Skeletal muscle satellite cell (primary cell): ENCODE results near the gene CHMP4A. TPM values are rescaled to one million over a fixed set of nuclear protein-coding genes. Genes with fewer than 3 reads are reported as not detected.

Source experiments
- H3K27me3 ChIP-seq: 2 replicates; pipeline ENCODE4 v1.7.0; 2013; ENCODE audit warnings: low read length; ENCODE audit not compliant: control insufficient read depth, insufficient read depth
- H3K36me3 ChIP-seq: 2 replicates; pipeline ENCODE4 v1.7.0; 2013; ENCODE audit warnings: mild to moderate bottlenecking, control low read depth, low read length; ENCODE audit not compliant: insufficient read depth
- H3K4me1 ChIP-seq: 2 replicates; pipeline ENCODE4 v1.7.0; 2013; ENCODE audit warnings: low read length; ENCODE audit not compliant: control insufficient read depth, insufficient read depth
- H3K4me2 ChIP-seq: 2 replicates; pipeline ENCODE4 v1.7.0; 2013; ENCODE audit warnings: mild to moderate bottlenecking, low read length
- H3K4me3 ChIP-seq: 2 replicates; pipeline ENCODE4 v1.7.0; 2013; ENCODE audit warnings: low read length
- H3K9ac ChIP-seq: 2 replicates; pipeline ENCODE4 v1.7.0; 2013; ENCODE audit warnings: mild to moderate bottlenecking, low read depth, low read length, moderate library complexity
- H3K9me3 ChIP-seq: replicated peaks from 2 replicates; pipeline ENCODE4 v1.7.0; 2013; ENCODE audit warnings: mild to moderate bottlenecking, control low read depth, low read length
- total RNA-seq: library from RNA; depleted of rRNA; stranded (reverse); fragments of >200 nt; gene quantifications from 2 replicates; pipeline ENCODE4 v1.2.3, GENCODE V29; 2012; rRNA removed

The CHMP4A gene, protein sequence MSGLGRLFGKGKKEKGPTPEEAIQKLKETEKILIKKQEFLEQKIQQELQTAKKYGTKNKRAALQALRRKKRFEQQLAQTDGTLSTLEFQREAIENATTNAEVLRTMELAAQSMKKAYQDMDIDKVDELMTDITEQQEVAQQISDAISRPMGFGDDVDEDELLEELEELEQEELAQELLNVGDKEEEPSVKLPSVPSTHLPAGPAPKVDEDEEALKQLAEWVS
- total RNA-seq = 24.8 and 26.6 TPM in 2 replicates

DNA sequence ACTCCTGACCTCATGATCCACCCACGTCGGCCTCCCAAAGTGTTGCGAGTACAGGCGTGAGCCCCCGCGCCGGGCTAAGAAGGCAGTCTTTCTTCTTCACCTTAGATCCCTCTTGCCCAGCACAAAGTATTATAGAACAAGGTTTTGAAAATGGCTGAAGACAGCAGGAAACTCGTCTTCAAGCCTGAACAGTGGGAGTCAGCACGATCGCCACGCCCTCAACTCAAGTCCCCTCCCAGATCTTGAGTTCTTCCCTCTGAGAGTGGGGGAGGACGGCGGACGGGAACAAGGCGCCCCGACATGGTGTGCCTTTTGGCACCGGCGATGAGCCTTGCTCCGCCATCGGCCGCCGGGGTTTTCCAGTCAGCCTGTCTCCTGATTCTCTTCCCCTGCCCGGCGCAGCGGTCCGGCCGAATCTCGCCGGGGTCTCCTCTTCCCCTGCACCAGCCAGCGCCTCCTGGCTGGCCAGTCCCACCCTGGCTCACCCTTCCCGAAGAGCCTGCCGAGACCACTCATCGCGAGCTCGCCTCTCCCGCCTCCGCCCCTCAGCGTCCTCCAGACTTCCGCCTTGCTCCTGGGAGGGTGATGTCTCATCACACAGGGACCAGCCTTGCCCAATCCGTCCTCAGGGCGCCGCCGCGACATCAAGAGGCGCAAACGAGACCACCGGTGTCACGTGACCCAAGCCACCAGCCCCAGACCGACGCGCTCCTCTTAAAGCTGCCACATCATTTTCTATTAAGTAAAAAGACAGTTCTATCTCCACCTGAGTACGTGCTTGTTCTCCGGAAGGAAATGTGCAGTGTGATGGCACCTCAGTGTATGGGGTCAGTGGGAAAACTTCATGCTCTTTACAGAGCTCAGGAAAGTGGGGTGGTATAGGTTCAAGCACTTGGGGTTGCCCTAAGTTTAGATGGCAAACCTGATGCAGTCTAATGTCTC lies at the start of gene CHMP4A:
CHMP4A (minus strand) TSS at position 565 of the 942 bp plus-strand sequence; CDS start at position 516, 49 bp downstream.
- H3K4me1 ChIP-seq = peaks cover 16% of the 10 kb centered on the region
- no peaks in the 10 kb centered on the region for H3K27me3 ChIP-seq
- H3K4me2 ChIP-seq = peak within 1 kb of the TSS; percentile 87
- H3K9me3 ChIP-seq = no peaks in the 10 kb centered on the region
- H3K4me3 ChIP-seq = peak within 1 kb of the TSS; percentile 91
- H3K9ac ChIP-seq = peak within 1 kb of the TSS; percentile 97
- H3K36me3 ChIP-seq = peaks cover 31% of the 10 kb centered on the region

- Histone ChIP-seq H3K4me1 (peaks cover 8% of the 10 kb centered on the region), H3K27me3 (no peaks in the 10 kb centered on the region), H3K9ac (no peak overlapping the region), H3K4me3 (no peak overlapping the region), H3K36me3 (peaks cover 14% of the 10 kb centered on the region), H3K4me2 (no peak overlapping the region), H3K9me3 (no peaks in the 10 kb centered on the region)
These were observed 48.7 kb upstream of the CHMP4A start for GRCh38 chr14:24261969-24262327.

DNA sequence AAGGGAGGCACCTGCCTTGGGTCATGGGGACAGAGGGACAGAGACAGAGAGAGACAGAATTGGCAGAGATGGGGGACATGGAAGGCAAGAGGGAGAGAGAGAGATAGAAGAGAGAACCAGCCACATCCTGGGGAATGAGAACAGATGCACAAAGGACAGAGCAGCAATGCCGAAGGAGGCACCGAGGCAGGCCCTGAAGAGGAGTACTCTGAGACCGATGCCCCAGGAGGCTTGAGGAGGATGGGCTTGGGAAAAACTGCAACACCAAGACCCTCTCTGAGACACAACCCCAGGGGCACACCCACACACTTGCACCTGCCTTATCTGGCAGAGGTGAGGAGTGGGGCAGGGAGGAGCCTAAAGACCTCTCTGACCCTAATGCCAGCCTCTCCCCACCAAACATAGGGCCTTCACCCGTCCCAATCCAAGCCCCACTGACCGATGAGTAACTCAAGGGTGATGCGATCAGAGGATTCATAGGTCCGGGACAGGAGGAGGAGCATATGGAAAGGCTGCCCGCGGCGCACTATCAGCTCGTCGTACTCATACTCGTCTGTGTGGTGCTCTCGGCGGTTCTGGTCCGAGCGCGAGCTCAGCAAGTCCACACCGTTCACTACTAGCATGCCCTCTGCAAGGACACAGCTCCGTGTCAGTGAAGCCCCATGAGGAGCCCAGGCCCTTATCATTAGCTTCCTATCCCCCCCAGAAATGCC lies 48.1 kb upstream of the CHMP4A start:
- peaks cover 8% of the 10 kb centered on the region for H3K4me1 ChIP-seq
- H3K9ac ChIP-seq = no peak overlapping the region
- H3K4me3 ChIP-seq = no peak overlapping the region
- H3K27me3 ChIP-seq = no peaks in the 10 kb centered on the region
- H3K9me3 ChIP-seq = no peaks in the 10 kb centered on the region
- H3K4me2 ChIP-seq = no peak overlapping the region
- peaks cover 12% of the 10 kb centered on the region for H3K36me3 ChIP-seq

GRCh38 chr14:24260780-24261157 lies 47.5 kb upstream of the CHMP4A start:
- H3K9ac ChIP-seq = no peak overlapping the region
- no peaks in the 10 kb centered on the region for H3K9me3 ChIP-seq
- no peaks in the 10 kb centered on the region for H3K27me3 ChIP-seq
- H3K4me1 ChIP-seq = peaks cover 8% of the 10 kb centered on the region
- peaks cover 6% of the 10 kb centered on the region for H3K36me3 ChIP-seq
- no peak overlapping the region for H3K4me3 ChIP-seq
- H3K4me2 ChIP-seq = no peak overlapping the region

DNA sequence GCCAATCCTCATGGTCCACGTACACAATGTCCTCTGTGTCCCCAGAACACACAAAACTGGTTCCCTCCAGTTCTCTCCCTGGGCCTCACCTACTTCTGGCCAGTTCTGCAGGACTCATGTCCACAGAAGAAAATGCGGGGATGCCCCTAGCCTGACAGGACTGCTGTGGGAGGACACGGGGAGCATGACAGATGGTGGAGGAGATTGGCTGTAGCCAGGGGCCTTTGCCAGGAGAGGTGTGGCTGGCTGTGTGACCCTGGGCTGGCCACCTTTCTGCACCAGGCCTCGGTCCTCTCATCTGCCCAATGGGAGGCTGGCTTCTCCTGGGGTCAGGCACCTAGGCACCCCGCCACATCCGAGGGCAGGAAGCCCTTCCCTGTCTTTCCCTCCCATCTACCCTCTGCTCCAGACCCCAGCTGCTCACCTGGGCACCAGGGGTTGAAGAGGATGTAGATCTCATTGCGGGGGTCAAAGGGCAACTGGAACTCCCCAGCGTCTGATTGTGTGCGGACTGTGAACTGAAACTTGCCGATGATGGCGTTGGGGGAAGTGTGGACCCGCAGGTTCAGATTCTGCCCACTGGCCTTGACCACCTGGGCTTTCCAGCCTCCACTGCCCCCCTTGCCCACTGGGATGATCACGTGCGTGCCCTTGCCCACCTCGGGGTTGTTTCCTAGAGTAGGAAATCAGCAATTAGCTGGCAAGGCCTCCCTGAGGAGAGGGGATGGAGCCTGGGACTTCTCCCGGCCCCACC lies 46.9 kb upstream of the CHMP4A start:
- Histone ChIP-seq H3K4me2 (no peak overlapping the region), H3K27me3 (no peaks in the 10 kb centered on the region), H3K9ac (no peak overlapping the region), H3K36me3 (peaks cover 2% of the 10 kb centered on the region), H3K4me1 (peaks cover 8% of the 10 kb centered on the region), H3K4me3 (no peak overlapping the region), H3K9me3 (no peaks in the 10 kb centered on the region)

DNA sequence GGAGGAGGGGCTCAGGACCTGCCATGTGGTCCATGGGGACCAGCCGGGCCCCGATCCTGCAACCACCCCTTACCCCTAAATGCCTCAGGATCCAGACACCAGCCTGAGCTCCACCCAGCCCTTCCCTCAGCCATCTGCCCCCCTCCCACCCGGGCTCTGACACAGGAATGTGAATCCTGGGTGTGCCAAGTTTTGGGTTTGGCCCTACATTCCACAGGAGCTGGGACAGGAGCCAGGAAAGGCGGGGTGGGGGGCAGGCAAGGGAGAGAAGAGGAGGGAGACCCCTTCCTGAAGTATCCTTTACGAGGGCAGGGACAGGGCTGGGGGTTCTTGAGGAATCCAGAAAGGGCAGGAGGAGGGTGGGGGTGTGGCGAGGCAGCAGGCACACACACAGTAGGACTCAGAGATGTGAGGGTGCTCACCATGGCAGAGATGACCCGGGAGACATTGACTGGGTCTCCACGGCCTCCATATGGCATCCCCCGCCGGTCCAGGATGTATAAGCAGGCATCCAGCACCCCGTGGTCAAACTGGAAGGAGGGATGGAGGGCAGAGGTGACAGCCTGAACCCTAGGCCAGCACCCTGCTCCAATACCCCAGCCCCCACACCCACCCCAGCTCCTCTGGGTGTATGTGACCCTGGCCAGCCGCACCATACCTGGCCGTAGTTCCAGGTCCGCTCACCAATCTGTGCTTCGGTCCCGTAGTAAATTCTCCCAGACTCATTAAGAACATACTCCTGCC lies 46.2 kb upstream of the CHMP4A start:
- Histone ChIP-seq H3K9me3 (no peaks in the 10 kb centered on the region), H3K4me2 (no peak overlapping the region), H3K36me3 (no peaks in the 10 kb centered on the region), H3K27me3 (no peaks in the 10 kb centered on the region), H3K4me3 (no peak overlapping the region), H3K4me1 (peaks cover 8% of the 10 kb centered on the region), H3K9ac (no peak overlapping the region)

- no peak overlapping the region for H3K9ac ChIP-seq
These were observed 45.4 kb upstream of the CHMP4A start for GRCh38 chr14:24258548-24259265.

DNA sequence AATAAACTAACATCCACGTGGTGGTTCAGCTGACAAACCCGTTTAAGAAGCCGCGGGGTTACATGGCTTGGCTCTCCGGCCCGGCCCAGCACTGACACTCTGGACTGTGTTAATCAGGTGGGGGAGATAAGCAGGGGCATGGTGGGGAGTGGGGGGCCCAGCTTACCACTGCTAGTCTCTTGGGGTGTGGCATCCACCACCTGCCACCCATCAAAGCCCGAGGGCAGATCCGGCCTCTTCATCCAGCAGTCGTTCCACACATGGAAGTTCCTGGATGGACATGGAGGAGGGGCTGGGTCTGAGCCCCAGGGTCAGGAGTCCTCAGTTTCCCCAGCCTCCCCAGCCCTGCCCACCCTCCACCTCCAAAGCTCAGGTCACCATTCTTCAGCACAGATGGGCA lies 44.8 kb upstream of the CHMP4A start:
- Histone ChIP-seq H3K9ac (no peak overlapping the region), H3K36me3 (no peaks in the 10 kb centered on the region), H3K4me2 (no peak overlapping the region), H3K9me3 (no peaks in the 10 kb centered on the region), H3K4me3 (no peak overlapping the region), H3K4me1 (peaks cover 8% of the 10 kb centered on the region), H3K27me3 (no peaks in the 10 kb centered on the region)

More at GRCh38 chr14:24258548-24259265, 45.4 kb upstream of the CHMP4A start:
- Histone ChIP-seq H3K9me3 (no peaks in the 10 kb centered on the region), H3K4me1 (peaks cover 8% of the 10 kb centered on the region), H3K4me2 (no peak overlapping the region), H3K27me3 (no peaks in the 10 kb centered on the region), H3K4me3 (no peak overlapping the region), H3K36me3 (no peaks in the 10 kb centered on the region)

DNA sequence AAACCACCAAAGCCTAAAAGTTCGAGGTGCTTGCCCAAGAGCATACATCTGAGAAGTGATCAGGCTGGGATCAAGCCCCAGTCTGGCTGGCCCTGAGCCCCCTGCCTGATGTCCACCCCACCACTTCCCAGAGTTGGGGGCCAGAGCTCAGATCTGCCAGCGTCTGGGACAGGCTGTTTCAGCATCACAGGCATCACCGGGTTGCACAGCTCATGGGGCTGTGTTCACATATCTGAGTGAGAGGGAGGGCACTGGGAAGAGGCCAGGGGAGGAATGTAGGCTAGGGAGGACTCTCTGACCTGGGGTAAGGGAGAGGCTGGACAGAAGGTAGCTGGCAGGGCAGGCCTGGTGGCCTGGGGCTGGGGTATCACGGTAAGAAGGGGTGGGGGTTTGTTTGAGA lies 43.7 kb upstream of the CHMP4A start:
- Histone ChIP-seq H3K9ac (no peak overlapping the region), H3K4me3 (no peak overlapping the region), H3K36me3 (no peaks in the 10 kb centered on the region), H3K27me3 (no peaks in the 10 kb centered on the region), H3K9me3 (no peaks in the 10 kb centered on the region), H3K4me1 (peaks cover 8% of the 10 kb centered on the region), H3K4me2 (no peak overlapping the region)
